ENCODE measurements around the gene CAPN11.
"Not testable (repeated sequence)": the region's sequence is repeated elsewhere in the genome, so short reads cannot be mapped to it uniquely, and the experiment has no call there.

CAPN11 gene

GRCh38 chr6:44189257-44189656 lies 30.6 kb downstream of the CAPN11 start:
- Mint-ChIP-seq H3K9me3 (no peaks in the 10 kb centered on the region), H3K4me3 (no peak overlapping the region), H3K27ac (no peak overlapping the region), H3K4me1 (peaks cover 3% of the 10 kb centered on the region), H3K27me3 (peaks cover 19% of the 10 kb centered on the region), H3K36me3 (no peaks in the 10 kb centered on the region)
- DNase-seq (ENCODE audit: low spot score in 2 of 2) = no peak
- ATAC-seq (ENCODE audit: low read depth) = no peak

GRCh38 chr6:44190715-44191114 lies 32.1 kb downstream of the CAPN11 start:
- Mint-ChIP-seq H3K4me1 (peaks cover 3% of the 10 kb centered on the region), H3K27ac (no peak overlapping the region), H3K36me3 (no peaks in the 10 kb centered on the region), H3K9me3 (no peaks in the 10 kb centered on the region), H3K4me3 (no peak overlapping the region), H3K27me3 (peaks cover 16% of the 10 kb centered on the region)
- ATAC-seq (ENCODE audit: low read depth) (peak; percentile 26), DNase-seq (ENCODE audit: low spot score in 2 of 2) (no peak)

GRCh38 chr6:44192428-44193041 lies 33.9 kb downstream of the CAPN11 start:
- Mint-ChIP-seq H3K36me3 (no peaks in the 10 kb centered on the region), H3K27me3 (peaks cover 9% of the 10 kb centered on the region), H3K27ac (no peak overlapping the region), H3K4me3 (no peak overlapping the region), H3K4me1 (no peaks in the 10 kb centered on the region), H3K9me3 (no peaks in the 10 kb centered on the region)
- no peak for ATAC-seq (ENCODE audit: low read depth)
- no peak for DNase-seq (ENCODE audit: low spot score in 2 of 2)

- ATAC-seq (ENCODE audit: low read depth) (no peak), DNase-seq (ENCODE audit: low spot score in 2 of 2) (no peak)
- no peak overlapping the region for H3K4me3 Mint-ChIP-seq
- peaks cover 9% of the 10 kb centered on the region for H3K27me3 Mint-ChIP-seq
- H3K36me3 Mint-ChIP-seq = no peaks in the 10 kb centered on the region
- H3K9me3 Mint-ChIP-seq = no peaks in the 10 kb centered on the region
- H3K27ac Mint-ChIP-seq = no peak overlapping the region
- H3K4me1 Mint-ChIP-seq = no peaks in the 10 kb centered on the region
These were observed 34.8 kb downstream of the CAPN11 start for GRCh38 chr6:44193307-44193910.

GRCh38 chr6:44194326-44194725 lies 35.7 kb downstream of the CAPN11 start:
- peaks cover 10% of the 10 kb centered on the region for H3K27me3 Mint-ChIP-seq
- no peak overlapping the region for H3K27ac Mint-ChIP-seq
- ATAC-seq (ENCODE audit: low read depth) = no peak
- H3K4me3 Mint-ChIP-seq = no peak overlapping the region
- no peaks in the 10 kb centered on the region for H3K36me3 Mint-ChIP-seq
- DNase-seq (ENCODE audit: low spot score in 2 of 2) = no peak
- H3K4me1 Mint-ChIP-seq = no peaks in the 10 kb centered on the region
- no peaks in the 10 kb centered on the region for H3K9me3 Mint-ChIP-seq

GRCh38 chr6:44196351-44196750 lies 37.7 kb downstream of the CAPN11 start:
- H3K4me1 Mint-ChIP-seq; H3K36me3 Mint-ChIP-seq; ATAC-seq (ENCODE audit: low read depth); H3K9me3 Mint-ChIP-seq; H3K27ac Mint-ChIP-seq; DNase-seq (ENCODE audit: low spot score in 2 of 2); H3K4me3 Mint-ChIP-seq: not testable (repeated sequence)
- H3K27me3 Mint-ChIP-seq = peaks cover 12% of the 10 kb centered on the region

GRCh38 chr6:44198684-44199083 lies 40.1 kb downstream of the CAPN11 start:
- no peaks in the 10 kb centered on the region for H3K36me3 Mint-ChIP-seq
- H3K4me1 Mint-ChIP-seq = no peaks in the 10 kb centered on the region
- no peak for DNase-seq (ENCODE audit: low spot score in 2 of 2)
- H3K9me3 Mint-ChIP-seq = no peaks in the 10 kb centered on the region
- no peak overlapping the region for H3K4me3 Mint-ChIP-seq
- peaks cover 5% of the 10 kb centered on the region for H3K27me3 Mint-ChIP-seq
- ATAC-seq (ENCODE audit: low read depth) = no peak
- no peak overlapping the region for H3K27ac Mint-ChIP-seq

GRCh38 chr6:44199883-44200282 lies 41.3 kb downstream of the CAPN11 start:
- Mint-ChIP-seq H3K27me3 (peaks cover 6% of the 10 kb centered on the region), H3K27ac (no peak overlapping the region), H3K4me1 (no peaks in the 10 kb centered on the region), H3K36me3 (no peaks in the 10 kb centered on the region), H3K4me3 (no peak overlapping the region), H3K9me3 (no peaks in the 10 kb centered on the region)
- ATAC-seq (ENCODE audit: low read depth) (no peak), DNase-seq (ENCODE audit: low spot score in 2 of 2) (no peak)

GRCh38 chr6:44201200-44201599 lies 42.6 kb downstream of the CAPN11 start:
- no peaks in the 10 kb centered on the region for H3K9me3 Mint-ChIP-seq
- no peak overlapping the region for H3K4me3 Mint-ChIP-seq
- H3K36me3 Mint-ChIP-seq = no peaks in the 10 kb centered on the region
- peaks cover 4% of the 10 kb centered on the region for H3K27me3 Mint-ChIP-seq
- no peak overlapping the region for H3K27ac Mint-ChIP-seq
- no peak for DNase-seq (ENCODE audit: low spot score in 2 of 2)
- no peak for ATAC-seq (ENCODE audit: low read depth)
- no peaks in the 10 kb centered on the region for H3K4me1 Mint-ChIP-seq

GRCh38 chr6:44201638-44202303 lies 43.2 kb downstream of the CAPN11 start:
- Mint-ChIP-seq H3K27me3 (peaks cover 4% of the 10 kb centered on the region), H3K27ac (no peak overlapping the region), H3K4me3 (no peak overlapping the region), H3K4me1 (no peaks in the 10 kb centered on the region), H3K36me3 (no peaks in the 10 kb centered on the region), H3K9me3 (no peaks in the 10 kb centered on the region)
- DNase-seq (ENCODE audit: low spot score in 2 of 2) = no peak
- ATAC-seq (ENCODE audit: low read depth) = no peak

- Mint-ChIP-seq H3K4me1 (no peaks in the 10 kb centered on the region), H3K27ac (no peak overlapping the region), H3K4me3 (no peak overlapping the region), H3K36me3 (no peaks in the 10 kb centered on the region), H3K27me3 (peaks cover 4% of the 10 kb centered on the region), H3K9me3 (no peaks in the 10 kb centered on the region)
- DNase-seq (ENCODE audit: low spot score in 2 of 2) (no peak), ATAC-seq (ENCODE audit: low read depth) (no peak)
These were observed 43.8 kb downstream of the CAPN11 start for GRCh38 chr6:44202332-44202971.

GRCh38 chr6:44202972-44203750 lies 44.5 kb downstream of the CAPN11 start:
- Mint-ChIP-seq H3K27ac (no peak overlapping the region), H3K36me3 (no peaks in the 10 kb centered on the region), H3K4me1 (no peaks in the 10 kb centered on the region), H3K27me3 (peaks cover 4% of the 10 kb centered on the region), H3K9me3 (no peaks in the 10 kb centered on the region), H3K4me3 (no peak overlapping the region)
- DNase-seq (ENCODE audit: low spot score in 2 of 2) (no peak), ATAC-seq (ENCODE audit: low read depth) (no peak)

- no peak overlapping the region for H3K4me3 Mint-ChIP-seq
- DNase-seq (ENCODE audit: low spot score in 2 of 2) = no peak
- no peaks in the 10 kb centered on the region for H3K4me1 Mint-ChIP-seq
- no peak for ATAC-seq (ENCODE audit: low read depth)
- no peaks in the 10 kb centered on the region for H3K9me3 Mint-ChIP-seq
- H3K36me3 Mint-ChIP-seq = no peaks in the 10 kb centered on the region
- peaks cover 3% of the 10 kb centered on the region for H3K27me3 Mint-ChIP-seq
- no peak overlapping the region for H3K27ac Mint-ChIP-seq
These were observed 45.3 kb downstream of the CAPN11 start for GRCh38 chr6:44203955-44204354.

- no peaks in the 10 kb centered on the region for H3K9me3 Mint-ChIP-seq
- ATAC-seq (ENCODE audit: low read depth) (no peak), DNase-seq (ENCODE audit: low spot score in 2 of 2) (no peak)
- H3K4me1 Mint-ChIP-seq = no peaks in the 10 kb centered on the region
- H3K36me3 Mint-ChIP-seq = no peaks in the 10 kb centered on the region
- peaks cover 3% of the 10 kb centered on the region for H3K27me3 Mint-ChIP-seq
- H3K27ac Mint-ChIP-seq = no peak overlapping the region
- no peak overlapping the region for H3K4me3 Mint-ChIP-seq
These were observed 49.3 kb downstream of the CAPN11 start for GRCh38 chr6:44207966-44208365.

Measured in memory B cell (primary cell).